ENCODE measurements around the gene MTRR.

MTRR gene

DNA sequence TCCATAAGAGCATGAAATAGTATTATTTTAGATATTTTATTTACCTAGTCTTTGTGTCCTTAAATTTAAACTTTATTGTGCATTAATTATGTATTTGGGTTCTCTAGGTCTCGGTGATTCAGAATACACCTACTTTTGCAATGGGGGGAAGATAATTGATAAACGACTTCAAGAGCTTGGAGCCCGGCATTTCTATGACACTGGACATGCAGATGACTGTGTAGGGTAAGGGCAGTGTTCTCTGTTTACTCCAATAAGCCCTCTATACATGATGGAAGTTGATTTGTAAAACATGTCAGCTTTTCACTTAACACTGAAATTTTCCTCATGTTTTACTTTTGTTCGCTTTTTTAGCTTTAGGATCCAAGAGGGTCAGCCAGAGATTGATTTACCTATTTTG is 6.2 kb downstream of the MTRR start (continued):
- TF ChIP-seq PPARA (CRISPR knock-in tag; IDR thresholded peaks at IDR 0.05; ENCODE audit: borderline replicate concordance) (no peak), TCF4 (CRISPR knock-in tag; IDR thresholded peaks at IDR 0.05; ENCODE audit: borderline replicate concordance) (no peak), RARB (CRISPR knock-in tag; IDR thresholded peaks at IDR 0.05) (no peak), BACH2 (CRISPR knock-in tag; IDR thresholded peaks at IDR 0.05; ENCODE audit: borderline replicate concordance) (no peak)
- TF ChIP-seq, protein P1, sequence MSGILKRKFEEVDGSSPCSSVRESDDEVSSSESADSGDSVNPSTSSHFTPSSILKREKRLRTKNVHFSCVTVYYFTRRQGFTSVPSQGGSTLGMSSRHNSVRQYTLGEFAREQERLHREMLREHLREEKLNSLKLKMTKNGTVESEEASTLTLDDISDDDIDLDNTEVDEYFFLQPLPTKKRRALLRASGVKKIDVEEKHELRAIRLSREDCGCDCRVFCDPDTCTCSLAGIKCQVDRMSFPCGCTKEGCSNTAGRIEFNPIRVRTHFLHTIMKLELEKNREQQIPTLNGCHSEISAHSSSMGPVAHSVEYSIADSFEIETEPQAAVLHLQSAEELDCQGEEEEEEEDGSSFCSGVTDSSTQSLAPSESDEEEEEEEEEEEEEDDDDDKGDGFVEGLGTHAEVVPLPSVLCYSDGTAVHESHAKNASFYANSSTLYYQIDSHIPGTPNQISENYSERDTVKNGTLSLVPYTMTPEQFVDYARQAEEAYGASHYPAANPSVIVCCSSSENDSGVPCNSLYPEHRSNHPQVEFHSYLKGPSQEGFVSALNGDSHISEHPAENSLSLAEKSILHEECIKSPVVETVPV (CRISPR knock-in tag; IDR thresholded peaks at IDR 0.05), result no peak
- TF ChIP-seq, protein P2, sequence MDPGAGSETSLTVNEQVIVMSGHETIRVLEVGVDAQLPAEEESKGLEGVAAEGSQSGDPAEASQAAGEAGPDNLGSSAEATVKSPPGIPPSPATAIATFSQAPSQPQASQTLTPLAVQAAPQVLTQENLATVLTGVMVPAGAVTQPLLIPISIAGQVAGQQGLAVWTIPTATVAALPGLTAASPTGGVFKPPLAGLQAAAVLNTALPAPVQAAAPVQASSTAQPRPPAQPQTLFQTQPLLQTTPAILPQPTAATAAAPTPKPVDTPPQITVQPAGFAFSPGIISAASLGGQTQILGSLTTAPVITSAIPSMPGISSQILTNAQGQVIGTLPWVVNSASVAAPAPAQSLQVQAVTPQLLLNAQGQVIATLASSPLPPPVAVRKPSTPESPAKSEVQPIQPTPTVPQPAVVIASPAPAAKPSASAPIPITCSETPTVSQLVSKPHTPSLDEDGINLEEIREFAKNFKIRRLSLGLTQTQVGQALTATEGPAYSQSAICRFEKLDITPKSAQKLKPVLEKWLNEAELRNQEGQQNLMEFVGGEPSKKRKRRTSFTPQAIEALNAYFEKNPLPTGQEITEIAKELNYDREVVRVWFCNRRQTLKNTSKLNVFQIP (CRISPR knock-in tag; IDR thresholded peaks at IDR 0.05; ENCODE audit: borderline replicate concordance, low read depth), result no peak

DNA sequence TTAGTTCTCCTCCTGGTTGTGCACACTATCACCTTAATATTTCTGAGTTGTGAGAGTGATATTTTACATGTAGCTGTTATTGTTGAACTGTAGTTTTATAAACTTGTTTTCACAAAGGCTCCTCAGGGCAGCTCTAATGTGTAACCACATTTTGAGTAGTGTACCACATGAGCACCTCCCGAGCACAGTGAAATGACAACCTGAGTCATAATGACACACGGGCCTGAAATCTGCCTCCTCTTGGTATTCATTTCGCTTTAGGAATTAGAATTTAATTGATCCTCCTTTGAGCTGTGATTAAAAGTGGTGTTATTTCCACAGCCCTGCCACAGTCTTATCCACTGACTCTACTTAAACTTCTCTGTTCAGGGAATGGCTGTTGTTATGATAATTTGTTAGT is 7.9 kb downstream of the MTRR start:
- TF ChIP-seq ZFP3 (CRISPR knock-in tag; IDR thresholded peaks at IDR 0.05) (no peak), CSDC2 (CRISPR knock-in tag; IDR thresholded peaks at IDR 0.05) (no peak), OSR1 (CRISPR knock-in tag; IDR thresholded peaks at IDR 0.05) (no peak), TOX (CRISPR knock-in tag; IDR thresholded peaks at IDR 0.05; ENCODE audit: borderline replicate concordance) (no peak), ZNF70 (CRISPR knock-in tag; IDR thresholded peaks at IDR 0.05) (no peak), ZC3H10 (CRISPR knock-in tag; IDR thresholded peaks at IDR 0.05) (no peak), GLIS3 (CRISPR knock-in tag; IDR thresholded peaks at IDR 0.05) (no peak), ZFP30 (CRISPR knock-in tag; IDR thresholded peaks at IDR 0.05) (no peak), ZNF8 (CRISPR knock-in tag; IDR thresholded peaks at IDR 0.05) (no peak), TCF4 (CRISPR knock-in tag; IDR thresholded peaks at IDR 0.05; ENCODE audit: borderline replicate concordance) (no peak), ZNF565 (CRISPR knock-in tag; conservative IDR thresholded peaks at IDR 0.05; ENCODE audit: low read depth) (no peak)
- TF ChIP-seq, protein P3, sequence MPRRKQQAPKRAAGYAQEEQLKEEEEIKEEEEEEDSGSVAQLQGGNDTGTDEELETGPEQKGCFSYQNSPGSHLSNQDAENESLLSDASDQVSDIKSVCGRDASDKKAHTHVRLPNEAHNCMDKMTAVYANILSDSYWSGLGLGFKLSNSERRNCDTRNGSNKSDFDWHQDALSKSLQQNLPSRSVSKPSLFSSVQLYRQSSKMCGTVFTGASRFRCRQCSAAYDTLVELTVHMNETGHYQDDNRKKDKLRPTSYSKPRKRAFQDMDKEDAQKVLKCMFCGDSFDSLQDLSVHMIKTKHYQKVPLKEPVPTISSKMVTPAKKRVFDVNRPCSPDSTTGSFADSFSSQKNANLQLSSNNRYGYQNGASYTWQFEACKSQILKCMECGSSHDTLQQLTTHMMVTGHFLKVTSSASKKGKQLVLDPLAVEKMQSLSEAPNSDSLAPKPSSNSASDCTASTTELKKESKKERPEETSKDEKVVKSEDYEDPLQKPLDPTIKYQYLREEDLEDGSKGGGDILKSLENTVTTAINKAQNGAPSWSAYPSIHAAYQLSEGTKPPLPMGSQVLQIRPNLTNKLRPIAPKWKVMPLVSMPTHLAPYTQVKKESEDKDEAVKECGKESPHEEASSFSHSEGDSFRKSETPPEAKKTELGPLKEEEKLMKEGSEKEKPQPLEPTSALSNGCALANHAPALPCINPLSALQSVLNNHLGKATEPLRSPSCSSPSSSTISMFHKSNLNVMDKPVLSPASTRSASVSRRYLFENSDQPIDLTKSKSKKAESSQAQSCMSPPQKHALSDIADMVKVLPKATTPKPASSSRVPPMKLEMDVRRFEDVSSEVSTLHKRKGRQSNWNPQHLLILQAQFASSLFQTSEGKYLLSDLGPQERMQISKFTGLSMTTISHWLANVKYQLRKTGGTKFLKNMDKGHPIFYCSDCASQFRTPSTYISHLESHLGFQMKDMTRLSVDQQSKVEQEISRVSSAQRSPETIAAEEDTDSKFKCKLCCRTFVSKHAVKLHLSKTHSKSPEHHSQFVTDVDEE (CRISPR knock-in tag; IDR thresholded peaks at IDR 0.05), result no peak
- TF ChIP-seq, protein P4, sequence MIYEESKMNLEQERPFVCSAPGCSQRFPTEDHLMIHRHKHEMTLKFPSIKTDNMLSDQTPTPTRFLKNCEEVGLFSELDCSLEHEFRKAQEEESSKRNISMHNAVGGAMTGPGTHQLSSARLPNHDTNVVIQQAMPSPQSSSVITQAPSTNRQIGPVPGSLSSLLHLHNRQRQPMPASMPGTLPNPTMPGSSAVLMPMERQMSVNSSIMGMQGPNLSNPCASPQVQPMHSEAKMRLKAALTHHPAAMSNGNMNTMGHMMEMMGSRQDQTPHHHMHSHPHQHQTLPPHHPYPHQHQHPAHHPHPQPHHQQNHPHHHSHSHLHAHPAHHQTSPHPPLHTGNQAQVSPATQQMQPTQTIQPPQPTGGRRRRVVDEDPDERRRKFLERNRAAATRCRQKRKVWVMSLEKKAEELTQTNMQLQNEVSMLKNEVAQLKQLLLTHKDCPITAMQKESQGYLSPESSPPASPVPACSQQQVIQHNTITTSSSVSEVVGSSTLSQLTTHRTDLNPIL (CRISPR knock-in tag; IDR thresholded peaks at IDR 0.05; ENCODE audit: low read depth), result no peak
- TF ChIP-seq, protein P5, sequence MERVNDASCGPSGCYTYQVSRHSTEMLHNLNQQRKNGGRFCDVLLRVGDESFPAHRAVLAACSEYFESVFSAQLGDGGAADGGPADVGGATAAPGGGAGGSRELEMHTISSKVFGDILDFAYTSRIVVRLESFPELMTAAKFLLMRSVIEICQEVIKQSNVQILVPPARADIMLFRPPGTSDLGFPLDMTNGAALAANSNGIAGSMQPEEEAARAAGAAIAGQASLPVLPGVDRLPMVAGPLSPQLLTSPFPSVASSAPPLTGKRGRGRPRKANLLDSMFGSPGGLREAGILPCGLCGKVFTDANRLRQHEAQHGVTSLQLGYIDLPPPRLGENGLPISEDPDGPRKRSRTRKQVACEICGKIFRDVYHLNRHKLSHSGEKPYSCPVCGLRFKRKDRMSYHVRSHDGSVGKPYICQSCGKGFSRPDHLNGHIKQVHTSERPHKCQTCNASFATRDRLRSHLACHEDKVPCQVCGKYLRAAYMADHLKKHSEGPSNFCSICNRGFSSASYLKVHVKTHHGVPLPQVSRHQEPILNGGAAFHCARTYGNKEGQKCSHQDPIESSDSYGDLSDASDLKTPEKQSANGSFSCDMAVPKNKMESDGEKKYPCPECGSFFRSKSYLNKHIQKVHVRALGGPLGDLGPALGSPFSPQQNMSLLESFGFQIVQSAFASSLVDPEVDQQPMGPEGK (CRISPR knock-in tag; IDR thresholded peaks at IDR 0.05; ENCODE audit: borderline replicate concordance), result no peak
- TF ChIP-seq, protein P2 (CRISPR knock-in tag; IDR thresholded peaks at IDR 0.05; ENCODE audit: borderline replicate concordance, low read depth), result no peak
- peak; percentile 76 for ATAC-seq

DNA sequence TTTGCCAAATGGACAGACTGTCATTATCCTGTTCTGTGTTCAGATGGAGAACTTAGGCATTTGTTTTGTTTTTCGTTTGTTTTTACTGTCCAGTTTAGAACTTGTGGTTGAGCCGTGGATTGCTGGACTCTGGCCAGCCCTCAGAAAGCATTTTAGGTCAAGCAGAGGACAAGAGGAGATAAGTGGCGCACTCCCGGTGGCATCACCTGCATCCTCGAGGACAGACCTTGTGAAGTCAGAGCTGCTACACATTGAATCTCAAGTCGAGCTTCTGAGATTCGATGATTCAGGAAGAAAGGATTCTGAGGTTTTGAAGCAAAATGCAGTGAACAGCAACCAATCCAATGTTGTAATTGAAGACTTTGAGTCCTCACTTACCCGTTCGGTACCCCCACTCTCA is 8.9 kb downstream of the MTRR start:
- no peak for ATAC-seq
- no peak for TF ChIP-seq ESRRG (CRISPR knock-in tag; IDR thresholded peaks at IDR 0.05)

Measured in SK-N-SH treated with all-trans-retinoic acid at 6 μM for 48 hours (cell line).